Neural progenitor cell (in vitro differentiated cells): ENCODE data around the gene OTX1.

Source experiments
- EZH2phosphoT487 ChIP-seq: fragments of 200-600 bp; sonication (generic); IDR thresholded peaks from 2 replicates; pipeline ENCODE4 v1.6.1; 2017; ENCODE audit warnings: antibody characterized with exemption
- TF ChIP-seq, protein P1 (sequence below): fragments of 200-600 bp; sonication (generic); IDR thresholded peaks from 2 replicates; pipeline ENCODE4 v1.5.1; 2017; ENCODE audit warnings: antibody characterized with exemption, mild to moderate bottlenecking

DNA sequence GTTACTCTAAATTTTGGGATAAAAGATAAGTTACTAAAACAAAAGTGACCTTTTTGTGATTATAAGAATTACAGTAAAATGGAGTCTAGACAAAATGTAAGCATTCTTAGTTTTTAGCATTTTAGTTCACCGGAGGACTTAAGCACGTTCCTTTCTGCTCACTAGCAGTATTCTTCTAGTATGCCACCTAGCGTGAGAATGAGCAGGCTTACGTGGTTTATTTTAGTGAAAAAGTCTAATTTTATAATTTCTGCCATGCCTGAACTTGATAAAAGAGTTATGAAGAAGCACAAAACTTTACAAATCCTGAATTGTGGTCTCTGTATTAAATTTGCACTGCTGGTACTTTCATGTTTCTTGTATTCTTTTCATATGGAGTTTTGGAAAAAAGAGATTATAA is 12.6 kb upstream of the OTX1 start:
- no peak for TF ChIP-seq EZH2phosphoT487
- TF ChIP-seq, protein P1, sequence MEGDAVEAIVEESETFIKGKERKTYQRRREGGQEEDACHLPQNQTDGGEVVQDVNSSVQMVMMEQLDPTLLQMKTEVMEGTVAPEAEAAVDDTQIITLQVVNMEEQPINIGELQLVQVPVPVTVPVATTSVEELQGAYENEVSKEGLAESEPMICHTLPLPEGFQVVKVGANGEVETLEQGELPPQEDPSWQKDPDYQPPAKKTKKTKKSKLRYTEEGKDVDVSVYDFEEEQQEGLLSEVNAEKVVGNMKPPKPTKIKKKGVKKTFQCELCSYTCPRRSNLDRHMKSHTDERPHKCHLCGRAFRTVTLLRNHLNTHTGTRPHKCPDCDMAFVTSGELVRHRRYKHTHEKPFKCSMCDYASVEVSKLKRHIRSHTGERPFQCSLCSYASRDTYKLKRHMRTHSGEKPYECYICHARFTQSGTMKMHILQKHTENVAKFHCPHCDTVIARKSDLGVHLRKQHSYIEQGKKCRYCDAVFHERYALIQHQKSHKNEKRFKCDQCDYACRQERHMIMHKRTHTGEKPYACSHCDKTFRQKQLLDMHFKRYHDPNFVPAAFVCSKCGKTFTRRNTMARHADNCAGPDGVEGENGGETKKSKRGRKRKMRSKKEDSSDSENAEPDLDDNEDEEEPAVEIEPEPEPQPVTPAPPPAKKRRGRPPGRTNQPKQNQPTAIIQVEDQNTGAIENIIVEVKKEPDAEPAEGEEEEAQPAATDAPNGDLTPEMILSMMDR: no peak
